ENCODE results near the gene PRKG2.

PRKG2 gene

DNA sequence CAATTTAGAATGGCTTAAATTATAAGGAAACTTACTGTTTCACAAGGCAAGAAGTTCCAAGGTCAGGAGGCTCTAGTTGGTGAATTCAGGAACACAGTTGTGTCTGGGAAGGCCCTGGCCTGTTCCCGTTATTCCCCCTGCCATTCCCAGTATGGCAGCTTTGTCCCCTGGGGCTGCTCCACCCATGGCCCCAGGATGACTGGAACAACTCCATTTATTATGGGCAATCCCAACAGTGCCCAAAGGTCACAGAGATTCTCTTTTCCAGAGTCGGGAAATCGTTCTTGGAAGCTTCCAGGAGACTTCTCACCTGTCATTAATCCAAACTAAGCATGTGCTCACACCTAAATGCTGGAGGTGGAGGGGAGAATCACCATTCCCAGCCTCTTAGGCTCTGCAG is 2.8 kb upstream of the PRKG2 start:
- no peak for DNase-seq (ENCODE audit: low read depth)

DNA sequence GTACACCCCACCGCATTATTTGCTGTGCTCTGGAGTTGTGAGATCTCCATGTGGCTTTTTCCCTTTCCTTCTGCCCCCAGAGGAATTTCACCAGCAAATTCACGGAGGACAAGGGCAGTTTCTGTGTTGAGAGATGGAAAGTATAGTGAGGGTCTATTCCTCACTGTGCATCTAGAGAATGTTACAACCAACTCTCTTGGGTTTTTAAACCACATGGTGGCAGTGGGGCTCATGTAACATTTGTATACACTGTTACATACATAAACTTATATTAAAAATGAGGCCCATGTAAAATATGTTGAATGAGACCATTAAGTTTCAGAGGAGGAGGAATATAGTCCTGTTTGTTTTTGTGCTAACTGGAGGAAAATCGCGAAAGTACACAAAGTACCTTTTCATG is 909 bp upstream of the PRKG2 start:
- DNase-seq (ENCODE audit: low read depth), result no peak

DNA sequence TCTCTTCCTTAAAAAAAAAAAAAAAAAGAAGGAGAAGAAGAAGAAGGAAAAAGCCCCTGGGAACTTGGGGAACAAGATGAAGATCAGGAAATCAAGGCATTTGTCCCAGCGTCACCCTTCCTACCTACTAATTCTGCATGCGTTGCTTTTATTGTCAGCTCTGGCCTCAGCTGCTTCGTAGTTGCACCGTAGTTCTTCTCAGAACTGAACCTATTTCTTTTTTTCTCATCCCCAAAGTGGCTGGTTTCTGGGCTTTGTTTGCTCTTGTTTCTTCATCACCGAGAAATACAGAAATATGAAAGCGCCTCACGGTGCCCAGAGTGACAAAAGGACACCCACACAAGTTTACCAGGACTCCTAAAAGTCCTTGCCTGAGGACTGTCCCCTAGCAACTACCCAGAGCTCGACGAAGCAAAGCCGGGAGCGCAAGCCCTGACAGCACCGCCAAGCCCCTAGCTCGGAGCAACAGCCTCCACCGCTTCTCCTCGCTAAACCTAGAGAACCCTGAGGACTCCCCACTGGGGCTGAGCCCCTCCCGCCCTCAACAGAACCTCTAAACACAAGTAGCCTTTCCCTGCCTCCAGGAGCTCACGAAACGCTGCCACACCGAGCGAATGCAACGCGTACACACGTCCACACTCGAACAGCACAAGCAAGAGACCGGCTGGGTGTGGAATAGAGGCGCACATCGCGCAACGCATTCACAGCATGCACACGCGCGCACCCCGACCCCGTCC is 710 bp downstream of the PRKG2 start:
- no peak for DNase-seq (ENCODE audit: low read depth)

DNA sequence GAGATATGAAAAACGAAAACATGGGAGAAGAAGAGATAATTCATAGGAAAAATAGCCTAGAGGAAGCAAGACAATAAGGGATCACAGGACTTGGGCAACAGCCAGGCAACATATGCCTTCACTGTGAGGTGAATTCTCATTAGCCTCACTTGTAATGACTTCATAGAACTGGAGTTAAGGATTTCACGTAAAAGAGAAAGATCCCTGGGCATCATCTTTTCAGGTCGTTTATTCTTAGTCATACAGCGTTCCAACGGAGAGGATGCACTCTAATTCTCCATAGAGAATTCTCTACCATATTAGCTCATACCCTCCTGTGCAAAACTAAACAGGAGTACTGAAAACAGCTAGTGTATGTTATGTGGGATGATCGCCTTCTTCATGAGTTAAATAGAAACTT is 1.4 kb downstream of the PRKG2 start:
- no peak for DNase-seq (ENCODE audit: low read depth)

DNA sequence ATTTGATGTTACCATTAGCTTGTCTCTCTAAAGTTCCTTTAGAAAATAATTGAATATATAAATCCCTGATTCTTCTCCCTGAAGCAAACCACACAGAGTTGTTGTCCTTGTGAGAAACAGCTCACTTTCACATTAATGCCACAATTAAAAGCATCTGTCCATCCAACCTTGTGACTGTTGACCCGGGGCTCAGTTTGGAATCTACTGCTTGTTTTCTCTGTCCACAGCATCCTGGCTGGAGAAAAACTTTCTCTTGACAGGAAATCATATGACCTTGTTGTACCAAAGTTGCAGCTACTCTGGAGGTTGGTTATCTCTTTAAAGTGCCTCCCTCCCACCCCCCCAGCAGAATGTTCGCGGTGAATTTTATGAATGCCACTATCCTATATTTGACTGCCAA is 3.1 kb downstream of the PRKG2 start:
- DNase-seq (ENCODE audit: low read depth), result no peak

DNA sequence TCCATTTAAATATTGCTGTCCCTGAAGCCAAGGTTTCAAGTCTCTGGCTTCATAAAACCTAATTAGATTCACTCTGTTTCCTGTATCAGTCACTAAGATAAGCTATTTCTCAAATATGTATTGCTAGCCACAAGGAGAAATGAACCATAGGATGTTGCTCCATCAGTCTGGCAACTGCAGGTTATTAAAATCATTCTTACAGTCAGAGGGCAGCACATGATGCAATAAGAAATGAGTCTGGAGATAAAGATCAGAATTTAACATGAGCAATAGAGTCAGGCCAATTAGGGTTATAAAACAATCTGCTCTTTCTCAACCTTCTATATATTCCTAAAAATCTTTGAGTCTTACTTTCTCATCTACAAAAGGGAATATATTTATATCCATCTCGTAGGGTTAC is 7.2 kb downstream of the PRKG2 start:
- DNase-seq (ENCODE audit: low read depth), result no peak

DNA sequence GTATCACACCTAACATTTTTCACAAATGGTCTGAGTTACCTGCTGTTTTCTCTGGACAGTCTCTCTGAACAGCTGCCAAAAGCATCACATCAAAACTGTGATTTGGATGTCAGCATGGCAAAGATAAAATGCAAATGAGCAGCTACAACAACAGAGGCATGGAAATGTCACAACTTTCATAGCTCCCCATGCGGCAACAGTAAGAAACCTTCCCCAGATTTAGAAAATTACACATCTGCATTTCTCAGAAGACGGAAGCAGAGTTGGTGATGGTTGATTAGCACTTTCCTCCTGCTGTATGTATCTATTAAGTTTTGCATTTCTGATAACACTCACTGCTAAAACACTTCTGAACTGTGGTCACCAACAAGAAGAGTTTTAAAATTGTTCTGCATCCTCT is 9.7 kb downstream of the PRKG2 start:
- no peak for DNase-seq (ENCODE audit: low read depth)

DNA sequence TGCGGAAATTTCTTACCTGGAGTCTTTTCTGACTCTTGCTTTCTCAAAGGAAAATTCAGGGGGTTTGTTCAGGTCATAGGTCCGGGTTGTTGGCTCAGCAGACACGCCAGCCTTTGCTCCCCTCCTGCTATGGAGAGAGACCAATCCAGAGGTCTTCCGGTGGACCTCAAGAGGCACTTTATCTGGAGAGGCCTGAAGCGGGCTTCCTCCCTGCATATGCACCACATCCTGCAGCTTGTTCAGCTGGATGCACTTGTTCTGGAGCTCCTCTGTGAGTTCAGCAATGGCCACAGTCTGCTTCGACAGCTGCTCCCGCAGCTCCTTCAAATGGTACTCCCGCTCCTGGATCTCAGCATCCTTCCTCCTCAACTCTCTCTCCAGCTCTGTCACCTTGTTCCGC is 10.5 kb downstream of the PRKG2 start:
- DNase-seq (ENCODE audit: low read depth), result no peak

DNA sequence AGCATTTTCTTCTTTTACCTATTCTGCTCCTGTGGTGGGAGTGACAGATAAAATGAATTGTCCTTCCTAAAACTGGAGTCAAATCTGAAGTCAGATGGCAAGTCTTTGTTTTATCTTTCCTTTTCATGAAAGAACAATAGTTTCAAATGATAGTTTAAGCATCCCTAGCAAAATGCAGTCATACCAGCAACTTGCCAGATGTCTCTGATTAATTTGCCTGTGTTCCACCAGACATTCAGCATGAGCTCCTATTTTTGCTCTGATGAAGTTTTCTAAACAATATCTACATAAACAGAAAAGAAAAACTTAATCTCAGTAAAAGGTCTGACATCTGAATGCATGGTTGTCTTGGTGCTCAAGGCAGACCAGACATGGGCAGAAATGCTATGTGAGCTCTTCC is 15.2 kb downstream of the PRKG2 start:
- DNase-seq (ENCODE audit: low read depth), result no peak

DNA sequence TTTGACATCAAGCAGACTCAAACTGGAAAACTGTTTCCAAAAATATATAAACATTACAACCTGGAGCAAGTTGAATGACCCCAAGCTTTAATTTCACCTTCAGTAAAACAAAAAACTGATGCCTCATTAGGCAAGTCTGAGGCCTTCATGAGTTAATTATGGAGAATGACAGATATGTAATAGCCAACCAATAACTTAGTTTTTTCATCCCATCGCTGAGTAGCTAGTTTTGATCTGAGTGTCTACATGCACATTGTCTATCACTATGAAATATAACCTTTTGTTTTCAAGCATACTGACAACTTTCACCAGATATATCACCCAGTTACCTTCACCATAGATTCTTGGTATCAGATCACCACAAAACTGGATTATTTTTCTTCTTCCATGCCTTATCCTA is 16.4 kb downstream of the PRKG2 start:
- DNase-seq (ENCODE audit: low read depth), result no peak

DNA sequence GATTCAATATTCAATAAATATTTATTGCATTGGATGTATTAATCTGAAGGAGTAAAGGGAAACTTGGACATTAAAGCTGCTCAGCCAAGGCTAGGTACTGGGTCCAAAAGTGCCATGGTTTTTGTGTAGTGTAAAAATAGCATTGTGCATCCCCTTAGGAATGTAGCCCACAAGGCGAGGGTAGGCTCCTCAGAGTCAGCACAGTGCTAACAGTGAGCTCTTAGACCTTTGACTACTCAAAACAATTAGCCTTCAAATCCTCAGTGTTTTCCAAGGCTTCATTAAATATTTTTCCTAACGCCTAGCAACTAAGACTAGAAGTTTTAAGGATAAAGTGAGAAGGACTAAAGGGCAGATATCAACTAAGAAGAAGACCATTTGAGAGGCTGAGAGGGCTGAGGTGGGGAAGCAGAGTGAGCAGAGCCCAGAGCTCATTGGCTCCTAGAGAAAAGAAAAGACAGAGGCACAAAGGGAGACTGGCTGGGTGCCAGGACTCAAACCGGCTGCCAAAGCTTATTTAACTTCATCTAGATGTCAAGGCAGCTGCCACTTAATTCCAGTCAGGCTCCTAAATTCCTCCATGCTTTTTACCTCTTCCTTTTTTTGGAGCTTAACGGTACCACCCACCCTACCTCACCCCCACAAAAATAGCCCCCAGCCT is 17.0 kb downstream of the PRKG2 start:
- no peak for DNase-seq (ENCODE audit: low read depth)

DNA sequence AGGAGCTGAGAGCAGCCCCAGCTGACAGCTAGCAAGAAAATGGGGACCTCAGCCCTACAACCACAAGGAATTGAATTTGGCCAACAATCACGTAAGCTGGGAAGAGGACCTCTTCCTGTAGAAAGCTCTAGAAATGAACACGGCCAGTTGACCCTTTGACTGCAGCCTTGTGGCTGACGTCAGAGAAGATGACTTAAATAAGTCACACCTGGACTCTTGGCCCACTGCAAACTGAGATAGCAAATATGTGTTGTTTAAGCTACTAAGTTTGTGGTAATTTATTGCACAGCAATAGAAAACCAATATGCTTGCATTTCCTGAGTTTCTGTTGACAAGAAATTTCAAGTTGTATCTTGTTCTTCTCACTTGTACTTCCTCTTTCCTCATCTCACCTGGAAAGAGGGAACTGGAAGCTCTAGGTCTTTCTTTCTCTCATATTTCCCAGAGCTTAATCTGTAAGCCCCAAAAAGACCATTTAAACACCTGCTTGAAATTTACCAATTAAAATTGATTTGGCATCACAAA is 18.8 kb downstream of the PRKG2 start:
- DNase-seq (ENCODE audit: low read depth), result no peak

DNA sequence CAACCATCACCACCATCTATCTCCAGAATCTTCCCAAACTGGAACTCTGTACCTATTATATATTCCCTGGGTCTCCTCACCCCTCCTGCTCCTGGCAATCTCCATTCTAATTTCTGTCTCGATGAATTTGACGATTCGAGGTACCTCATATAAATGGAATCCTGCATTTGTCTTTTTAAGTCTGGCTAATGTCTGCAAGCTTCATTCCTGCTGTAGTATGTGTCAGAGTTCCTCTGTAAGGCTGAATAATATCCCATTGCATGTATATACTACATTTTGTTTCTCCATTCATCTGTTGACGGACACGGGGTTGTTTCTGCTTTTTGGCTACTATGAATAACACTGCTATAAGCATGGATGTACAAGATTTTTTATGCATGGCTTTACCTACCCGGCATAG is 19.5 kb downstream of the PRKG2 start:
- no peak for DNase-seq (ENCODE audit: low read depth)

DNA sequence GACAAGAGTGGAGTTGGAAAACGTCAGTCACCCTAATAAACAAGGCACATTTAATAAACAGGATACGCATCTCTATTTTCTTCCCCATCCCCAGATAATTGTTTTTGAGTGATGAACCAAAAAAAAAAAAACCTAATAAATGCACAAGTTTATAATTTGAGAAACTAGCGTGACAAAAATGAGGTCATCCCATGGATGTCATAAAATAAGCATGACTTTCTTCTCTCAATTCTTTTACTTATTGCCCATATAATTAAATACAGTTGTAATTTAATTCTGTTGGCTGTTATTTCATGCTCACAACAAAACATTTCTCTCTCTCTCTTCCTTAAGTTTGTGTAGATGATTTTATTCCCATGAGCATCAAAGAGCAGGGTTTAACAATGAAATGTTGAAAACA is 20.7 kb downstream of the PRKG2 start:
- DNase-seq (ENCODE audit: low read depth), result no peak

DNA sequence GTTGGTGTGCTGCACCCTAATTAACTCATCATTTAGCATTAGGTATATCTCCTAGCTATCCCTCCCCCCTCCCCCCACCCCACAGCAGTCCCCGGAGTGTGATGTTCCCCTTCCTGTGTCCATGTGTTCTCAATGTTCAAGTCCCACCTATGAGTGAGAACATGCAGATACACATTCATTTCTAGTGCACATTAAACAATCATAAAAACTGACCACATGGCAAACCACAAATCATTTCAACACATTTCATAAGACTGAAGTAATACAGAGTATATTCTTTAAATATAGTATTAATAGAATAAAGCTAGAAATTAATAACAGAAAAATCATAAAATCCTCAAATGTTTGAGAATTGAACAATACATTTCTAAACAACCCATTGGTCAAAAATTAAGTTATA is 34.1 kb downstream of the PRKG2 start:
- DNase-seq (ENCODE audit: low read depth), result no peak

DNA sequence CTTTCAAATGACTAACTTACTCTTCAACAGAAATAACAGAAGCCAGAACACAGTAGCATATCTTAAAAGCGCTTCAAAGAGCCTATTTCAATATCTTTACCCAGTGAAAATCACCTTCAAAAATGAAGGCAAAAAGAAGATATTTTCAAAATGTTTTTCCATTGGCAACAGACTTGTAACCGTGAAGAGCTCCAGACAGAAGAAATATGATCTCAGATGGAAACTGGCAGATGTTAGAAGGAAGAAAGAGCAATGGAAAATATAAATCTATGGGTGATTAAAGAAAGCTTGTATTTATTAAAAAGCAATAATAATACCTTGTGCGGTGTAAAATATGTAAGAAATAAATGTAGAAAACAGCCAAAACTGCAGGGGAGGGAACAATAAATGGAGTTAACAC is 35.7 kb downstream of the PRKG2 start:
- no peak for DNase-seq (ENCODE audit: low read depth)

DNA sequence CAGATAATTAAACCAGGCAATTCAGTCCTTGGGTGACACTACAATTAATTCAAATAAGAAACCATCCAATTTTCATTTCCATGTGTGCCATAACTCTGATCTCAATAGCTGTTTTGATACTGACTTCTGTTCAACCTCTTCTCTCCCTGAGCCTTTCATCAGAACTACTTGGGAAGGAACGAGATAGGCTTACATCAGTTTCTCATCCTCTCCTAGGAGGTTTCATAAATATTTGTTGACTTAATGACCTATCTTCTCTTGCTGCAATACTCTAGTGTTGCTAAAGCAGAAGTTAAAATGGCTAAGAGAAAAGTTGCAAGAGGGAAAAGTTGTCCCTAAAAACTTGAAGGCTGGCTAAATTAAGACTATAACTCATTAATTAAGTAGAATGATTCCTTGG is 41.8 kb downstream of the PRKG2 start:
- no peak for DNase-seq (ENCODE audit: low read depth)

DNA sequence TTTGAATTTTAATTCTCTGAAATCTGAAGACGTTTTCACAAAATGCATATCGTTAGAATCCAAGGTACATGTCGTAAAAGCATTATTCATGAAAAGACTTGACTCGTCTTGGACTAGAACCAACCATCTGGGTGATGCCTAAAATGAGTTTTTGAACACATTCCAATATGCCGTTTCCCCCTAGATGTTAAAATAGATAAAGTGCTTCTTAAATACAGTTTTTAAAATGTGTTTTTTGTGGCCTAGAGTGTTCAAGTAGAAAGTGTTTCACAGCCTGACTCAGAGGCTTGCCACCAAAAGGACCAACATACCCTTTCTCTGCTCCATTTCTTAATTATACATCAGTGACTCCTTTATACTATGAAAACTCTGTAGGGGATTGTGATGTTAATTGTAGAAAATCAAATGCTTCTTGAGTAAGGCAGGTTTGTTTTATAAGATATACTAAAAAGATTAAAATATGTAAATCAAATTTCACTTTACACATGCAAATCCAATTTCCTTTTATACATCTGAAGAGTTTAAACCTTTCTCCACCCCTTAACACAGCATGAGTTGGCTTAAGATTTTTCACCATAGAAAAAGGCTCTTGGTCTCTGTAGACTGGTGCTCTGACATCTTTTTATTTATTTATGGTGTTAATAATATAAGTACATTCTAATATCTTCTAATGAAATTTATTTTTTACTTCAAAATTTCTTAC is 48.4 kb downstream of the PRKG2 start:
- no peak for DNase-seq (ENCODE audit: low read depth)

DNA sequence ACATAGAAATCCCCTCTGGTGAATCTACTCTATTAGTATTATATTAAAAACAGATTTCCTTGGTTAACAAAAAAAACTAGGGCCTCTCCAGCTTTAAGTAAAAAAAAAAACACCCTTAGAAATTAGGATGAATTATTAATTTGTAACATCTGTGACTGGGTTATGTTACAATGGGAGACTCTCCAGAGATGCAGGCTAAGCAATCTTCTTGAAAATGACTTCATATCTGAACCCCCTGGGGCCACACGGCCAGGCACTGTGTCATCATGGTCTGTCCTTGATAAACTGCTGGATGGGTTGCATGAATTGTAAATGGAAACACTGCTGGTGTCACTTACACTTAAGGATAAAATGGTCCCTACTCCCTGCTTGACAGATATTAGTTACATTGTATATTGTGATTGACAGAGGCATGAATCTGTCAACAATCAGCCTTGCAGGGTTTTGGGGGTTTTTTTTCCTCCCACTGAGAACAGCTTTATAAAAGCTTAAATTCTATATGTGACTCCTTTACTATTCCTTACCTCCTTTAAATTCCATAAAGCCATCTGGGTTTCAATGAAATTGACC is 49.1 kb downstream of the PRKG2 start:
- no peak for DNase-seq (ENCODE audit: low read depth)

DNA sequence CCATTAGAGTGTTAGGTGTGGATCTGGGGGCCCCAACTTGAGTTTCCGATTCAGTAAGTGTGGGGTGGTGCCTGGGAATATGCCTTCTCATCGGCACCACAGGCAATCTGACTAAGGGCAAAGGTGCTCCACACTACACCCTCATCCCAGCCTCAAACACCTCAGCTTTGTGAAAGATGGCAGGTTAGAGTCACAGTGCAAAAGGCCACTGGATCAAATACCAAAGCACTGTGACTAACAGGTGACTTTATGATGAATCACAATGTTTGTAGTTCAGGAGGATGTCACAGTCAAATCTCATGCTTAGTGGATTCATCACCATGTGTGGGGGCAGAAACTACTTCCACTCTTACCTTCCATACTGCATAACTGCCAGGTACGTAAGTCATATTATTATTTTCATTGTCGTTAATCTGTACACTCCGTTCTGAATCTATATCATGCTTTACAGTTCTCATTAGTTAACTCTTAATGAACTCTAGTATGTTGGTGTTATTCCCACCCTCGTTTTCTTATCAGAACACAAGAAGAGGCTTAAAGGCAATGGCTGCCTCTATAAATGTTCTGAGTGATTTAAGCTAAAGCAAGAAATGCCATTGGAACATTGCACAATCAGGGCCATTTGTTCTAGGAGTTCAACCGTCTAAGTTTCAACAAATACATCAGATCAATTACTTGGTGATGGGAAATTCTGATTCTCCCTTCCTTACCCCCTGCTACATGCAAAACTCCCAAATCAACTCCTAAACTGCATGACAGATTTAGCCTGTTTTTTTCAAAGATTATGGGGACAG is 50.2 kb downstream of the PRKG2 start:
- DNase-seq (ENCODE audit: low read depth), result no peak

DNA sequence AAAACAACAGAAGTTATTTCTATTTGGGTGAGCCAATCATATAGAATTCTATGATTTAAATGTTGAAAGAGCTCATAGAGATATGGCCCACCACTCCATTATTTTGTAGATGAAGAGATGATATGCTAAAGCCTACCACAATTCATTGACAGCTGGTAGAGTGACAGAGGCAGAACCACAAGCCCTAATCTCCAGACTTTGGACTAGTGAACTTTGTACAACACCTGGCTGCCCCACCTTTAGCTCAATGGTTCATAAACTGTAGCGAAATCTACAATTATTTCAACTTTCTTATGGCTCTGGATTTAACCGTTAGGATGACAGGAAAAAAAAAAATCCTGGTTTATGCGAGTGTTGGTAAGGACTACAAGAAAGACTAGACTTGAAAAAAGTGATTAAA is 50.9 kb downstream of the PRKG2 start:
- no peak for DNase-seq (ENCODE audit: low read depth)
